Loucy (cell line): ENCODE measurements around the gene OR2G2.
A peak's percentile ranks its signal among the peaks of the same experiment; 100 is the strongest.

Experiments used
- H2AFZ ChIP-seq: fragments of 200-600 bp; sonication (generic); 2 replicates; pipeline ENCODE4 v1.6.0; 2016; ENCODE audit warnings: antibody characterized with exemption, mild to moderate bottlenecking, low read length, moderate library complexity
- H3F3A ChIP-seq: fragments of 200-600 bp; 2 replicates; pipeline ENCODE4 v1.6.0; 2016; ENCODE audit warnings: antibody characterized with exemption, low read depth, mild to moderate bottlenecking
- H3K27me3 ChIP-seq: fragments of 200-600 bp; sonication (generic); 2 replicates; pipeline ENCODE4 v1.6.1; 2014; ENCODE audit warnings: low read length, mild to moderate bottlenecking; ENCODE audit not compliant: insufficient read depth, poor library complexity, severe bottlenecking
- H3K36me3 ChIP-seq: fragments of 200-600 bp; sonication (generic); 2 replicates; pipeline ENCODE4 v1.6.1; 2016; ENCODE audit warnings: low read length; ENCODE audit not compliant: insufficient read depth
- H3K4me1 ChIP-seq: fragments of 200-600 bp; sonication (generic); 2 replicates; pipeline ENCODE4 v1.5.1; 2014; ENCODE audit warnings: low read length, mild to moderate bottlenecking; ENCODE audit not compliant: insufficient read depth, poor library complexity, severe bottlenecking
- H3K4me2 ChIP-seq: fragments of 200-600 bp; sonication (generic); 2 replicates; pipeline ENCODE4 v1.6.0; 2014; ENCODE audit warnings: antibody characterized with exemption, low read length, low read depth, mild to moderate bottlenecking; ENCODE audit not compliant: poor library complexity, severe bottlenecking
- H3K4me3 ChIP-seq: fragments of 200-600 bp; sonication (generic); 2 replicates; pipeline ENCODE4 v1.5.1; 2014; ENCODE audit warnings: low read length, mild to moderate bottlenecking, mixed read lengths; ENCODE audit not compliant: poor library complexity, severe bottlenecking
- H3K79me2 ChIP-seq: fragments of 200-600 bp; sonication (generic); 2 replicates; pipeline ENCODE4 v1.6.1; 2014; ENCODE audit warnings: low read length; ENCODE audit not compliant: insufficient read depth
- H3K9ac ChIP-seq: fragments of 200-600 bp; sonication (generic); 2 replicates; pipeline ENCODE4 v1.6.0; 2014; ENCODE audit warnings: mild to moderate bottlenecking, low read depth, low read length, moderate library complexity; ENCODE audit not compliant: poor library complexity, severe bottlenecking
- H3K9me2 ChIP-seq: fragments of 200-600 bp; sonication (generic); replicated peaks from 2 replicates; pipeline ENCODE4 v1.6.1; 2016; ENCODE audit warnings: low read depth, low read length, mixed read lengths
- H3K9me3 ChIP-seq: fragments of 200-600 bp; sonication (generic); 2 replicates; pipeline ENCODE4 v1.6.1; 2014; ENCODE audit warnings: mild to moderate bottlenecking, antibody characterized with exemption, low read length, low read depth; ENCODE audit not compliant: insufficient read depth
- H4K20me1 ChIP-seq: fragments of 200-600 bp; sonication (generic); 2 replicates; pipeline ENCODE4 v1.6.0; 2014; ENCODE audit warnings: antibody characterized with exemption, low read length, mild to moderate bottlenecking; ENCODE audit not compliant: insufficient read depth, poor library complexity, severe bottlenecking
- EZH2phosphoT487 ChIP-seq: fragments of 200-600 bp; IDR thresholded peaks from 2 replicates; pipeline ENCODE4 v1.6.1; 2018; ENCODE audit warnings: antibody characterized with exemption, mild to moderate bottlenecking, moderate library complexity, borderline replicate concordance
- TF ChIP-seq, protein P1 (sequence below): fragments of 200-600 bp; sonication (generic); conservative IDR thresholded peaks from 2 replicates; pipeline ENCODE4 v1.5.1; 2014; ENCODE audit warnings: mild to moderate bottlenecking, antibody characterized with exemption, low read length

The OR2G2 gene

GRCh38 chr1:247574236-247574635, 13.9 kb upstream of the OR2G2 start:
- Histone ChIP-seq H3K4me3 (no peak overlapping the region), H3F3A (no peaks in the 10 kb centered on the region), H3K9ac (no peak overlapping the region), H3K9me3 (no peaks in the 10 kb centered on the region), H3K36me3 (peaks cover 78% of the 10 kb centered on the region), H3K27me3 (no peaks in the 10 kb centered on the region), H4K20me1 (peaks cover 9% of the 10 kb centered on the region), H3K4me1 (peaks cover 4% of the 10 kb centered on the region), H2AFZ (no peak overlapping the region), H3K9me2 (no peaks in the 10 kb centered on the region), H3K79me2 (peaks cover 39% of the 10 kb centered on the region), H3K4me2 (no peak overlapping the region)
- TF ChIP-seq, protein P1, sequence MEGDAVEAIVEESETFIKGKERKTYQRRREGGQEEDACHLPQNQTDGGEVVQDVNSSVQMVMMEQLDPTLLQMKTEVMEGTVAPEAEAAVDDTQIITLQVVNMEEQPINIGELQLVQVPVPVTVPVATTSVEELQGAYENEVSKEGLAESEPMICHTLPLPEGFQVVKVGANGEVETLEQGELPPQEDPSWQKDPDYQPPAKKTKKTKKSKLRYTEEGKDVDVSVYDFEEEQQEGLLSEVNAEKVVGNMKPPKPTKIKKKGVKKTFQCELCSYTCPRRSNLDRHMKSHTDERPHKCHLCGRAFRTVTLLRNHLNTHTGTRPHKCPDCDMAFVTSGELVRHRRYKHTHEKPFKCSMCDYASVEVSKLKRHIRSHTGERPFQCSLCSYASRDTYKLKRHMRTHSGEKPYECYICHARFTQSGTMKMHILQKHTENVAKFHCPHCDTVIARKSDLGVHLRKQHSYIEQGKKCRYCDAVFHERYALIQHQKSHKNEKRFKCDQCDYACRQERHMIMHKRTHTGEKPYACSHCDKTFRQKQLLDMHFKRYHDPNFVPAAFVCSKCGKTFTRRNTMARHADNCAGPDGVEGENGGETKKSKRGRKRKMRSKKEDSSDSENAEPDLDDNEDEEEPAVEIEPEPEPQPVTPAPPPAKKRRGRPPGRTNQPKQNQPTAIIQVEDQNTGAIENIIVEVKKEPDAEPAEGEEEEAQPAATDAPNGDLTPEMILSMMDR = no peak
- TF ChIP-seq EZH2phosphoT487 = no peak

- Histone ChIP-seq H3K4me3 (no peak overlapping the region), H3K36me3 (peaks cover 76% of the 10 kb centered on the region), H3K9ac (no peak overlapping the region), H3F3A (no peaks in the 10 kb centered on the region), H3K4me2 (no peak overlapping the region), H3K79me2 (peaks cover 34% of the 10 kb centered on the region), H3K4me1 (peaks cover 4% of the 10 kb centered on the region), H3K9me2 (no peaks in the 10 kb centered on the region), H3K9me3 (no peaks in the 10 kb centered on the region), H2AFZ (no peak overlapping the region), H4K20me1 (peaks cover 9% of the 10 kb centered on the region), H3K27me3 (no peaks in the 10 kb centered on the region)
- TF ChIP-seq EZH2phosphoT487 = no peak
- TF ChIP-seq, protein P1 = no peak
These were observed 13.5 kb upstream of the OR2G2 start for GRCh38 chr1:247574664-247575063.

- peaks cover 17% of the 10 kb centered on the region; the same call in 1 of the 2 replicates for H3K79me2 ChIP-seq
- no peak for TF ChIP-seq EZH2phosphoT487
- TF ChIP-seq, protein P1 = peak; percentile 73
- H3K4me3 ChIP-seq = no peak overlapping the region
- H3K4me2 ChIP-seq = no peak overlapping the region
- no peaks in the 10 kb centered on the region for H3K27me3 ChIP-seq
- H3K4me1 ChIP-seq = no peaks in the 10 kb centered on the region
- H3F3A ChIP-seq = no peaks in the 10 kb centered on the region
- peaks cover 71% of the 10 kb centered on the region for H3K36me3 ChIP-seq
- peaks cover 9% of the 10 kb centered on the region for H4K20me1 ChIP-seq
- H3K9me2 ChIP-seq = no peaks in the 10 kb centered on the region
- H3K9me3 ChIP-seq = no peaks in the 10 kb centered on the region
- H3K9ac ChIP-seq = no peak overlapping the region
- no peak overlapping the region for H2AFZ ChIP-seq
These were observed 11.6 kb upstream of the OR2G2 start for GRCh38 chr1:247576514-247576913.
